AG10803 (cell line): ENCODE results near the gene S100A12.

Experiments used
- DNase-seq: peaks from one replicate; pipeline ENCODE4 v3.0.0; 2010; ENCODE audit warnings: low read depth
- H3K4me3 ChIP-seq: 2 replicates; pipeline ENCODE4 v1.5.1; 2011; ENCODE audit warnings: mild to moderate bottlenecking, low read length, control low read depth
- CTCF ChIP-seq: conservative IDR thresholded peaks from 2 replicates; pipeline ENCODE4 v1.5.1; 2011; ENCODE audit warnings: mild to moderate bottlenecking, low read length, control low read depth, inconsistent platforms

S100A12 gene

DNA sequence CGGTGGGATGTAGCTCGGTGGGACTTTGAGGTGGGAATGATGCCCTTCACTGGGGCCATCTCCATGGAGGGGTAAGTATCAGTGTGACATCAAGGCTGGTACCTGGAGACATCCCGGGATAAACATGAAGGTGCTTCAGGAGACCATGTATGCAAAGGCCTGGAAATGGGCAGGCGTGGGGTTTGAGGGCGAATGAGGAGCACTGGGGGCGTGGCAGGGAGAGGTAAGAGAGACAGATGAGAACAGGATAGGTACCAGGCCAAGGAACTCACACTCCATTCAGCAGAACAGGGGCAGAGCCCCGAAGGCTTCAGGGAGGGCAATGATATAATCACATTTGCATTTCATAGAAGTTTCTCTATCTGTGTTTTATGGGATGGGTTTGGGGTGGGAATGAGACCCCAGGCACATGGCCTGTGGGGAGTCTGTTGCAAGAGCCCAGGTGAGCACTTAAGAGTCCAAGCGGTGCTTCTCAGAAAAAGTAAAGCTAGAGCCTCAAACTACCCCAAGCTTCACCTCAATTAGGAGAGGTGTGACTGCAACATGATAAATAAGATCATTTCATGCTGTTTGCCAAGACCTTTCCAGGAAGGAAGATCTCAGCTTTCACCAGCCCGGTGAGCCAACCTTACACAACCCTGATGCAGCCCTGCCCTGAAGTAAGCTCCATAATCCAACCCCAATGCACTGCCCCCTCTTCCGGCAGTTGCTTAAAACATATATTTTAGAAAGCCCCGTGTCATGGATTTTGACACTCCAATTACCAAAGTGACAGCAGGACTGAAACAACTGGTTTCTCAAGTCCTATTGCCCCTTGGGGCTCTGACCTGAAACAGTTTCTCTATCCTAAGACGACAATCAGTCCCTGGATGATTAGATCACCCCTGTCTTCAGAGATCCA lies 10.4 kb downstream of the S100A12 start:
- no peak for DNase-seq

GRCh38 chr1:153364156-153364555 lies 11.3 kb downstream of the S100A12 start:
- no peak for TF ChIP-seq CTCF
- H3K4me3 ChIP-seq: no peak overlapping the region
- no peak for DNase-seq

More for the DNA sequence above, 10.4 kb downstream of the S100A12 start:
- no peak for TF ChIP-seq CTCF
- no peak overlapping the region for H3K4me3 ChIP-seq

DNA sequence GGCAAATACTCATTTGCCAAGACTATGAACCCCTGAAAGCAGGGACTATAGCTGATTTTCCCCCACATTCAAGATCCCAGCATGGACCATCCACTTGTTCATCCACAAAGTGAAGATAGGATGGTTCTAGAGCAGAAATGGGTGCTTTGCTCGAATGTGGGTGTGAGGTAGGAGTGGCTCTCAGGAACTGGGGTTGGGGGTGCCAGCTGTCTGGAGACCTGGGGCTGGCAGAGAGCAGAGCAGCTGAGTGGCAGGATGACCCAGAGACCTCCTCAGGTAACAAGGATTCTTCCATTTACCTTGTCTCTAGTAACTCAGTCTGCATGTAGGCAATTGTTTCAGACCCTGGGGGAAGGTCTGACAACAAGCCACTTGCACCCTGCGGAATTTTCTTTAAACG lies 11.8 kb downstream of the S100A12 start:
- no peak overlapping the region for H3K4me3 ChIP-seq
- no peak for TF ChIP-seq CTCF
- no peak for DNase-seq

DNA sequence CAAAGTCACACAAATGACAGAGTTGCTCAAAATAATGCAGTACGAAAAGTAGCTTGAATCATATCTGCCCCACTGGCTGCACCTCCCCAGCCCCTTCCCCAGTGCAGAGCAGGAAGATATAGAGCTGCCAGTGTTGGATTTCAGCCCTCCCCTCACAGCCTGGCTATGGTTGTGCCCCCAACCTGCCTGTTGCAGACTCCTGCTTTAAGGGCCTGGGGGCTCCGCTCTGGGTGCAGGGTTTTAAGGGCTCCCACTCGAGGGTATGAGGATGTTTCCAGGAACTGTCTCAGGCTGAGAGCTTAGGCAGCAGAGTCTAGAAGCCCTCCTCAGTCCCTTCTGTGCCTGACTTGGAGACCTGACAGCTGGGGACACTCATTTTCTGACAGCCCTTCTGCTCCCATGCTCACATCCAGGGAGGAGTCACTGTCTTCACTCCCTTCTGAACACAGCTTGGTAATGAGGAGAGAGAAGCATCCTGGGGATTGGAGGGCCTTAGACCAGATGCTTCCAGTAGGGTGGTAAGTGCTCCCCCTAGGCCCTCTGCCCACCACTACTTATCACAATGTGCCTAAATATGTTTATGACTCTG lies 13.1 kb downstream of the S100A12 start:
- DNase-seq: no peak

GRCh38 chr1:153361480-153362109 lies 13.8 kb downstream of the S100A12 start:
- no peak for TF ChIP-seq CTCF
- no peak for DNase-seq
- no peak overlapping the region for H3K4me3 ChIP-seq

More for the DNA sequence above, 13.1 kb downstream of the S100A12 start:
- TF ChIP-seq CTCF: no peak
- H3K4me3 ChIP-seq: no peak overlapping the region

DNA sequence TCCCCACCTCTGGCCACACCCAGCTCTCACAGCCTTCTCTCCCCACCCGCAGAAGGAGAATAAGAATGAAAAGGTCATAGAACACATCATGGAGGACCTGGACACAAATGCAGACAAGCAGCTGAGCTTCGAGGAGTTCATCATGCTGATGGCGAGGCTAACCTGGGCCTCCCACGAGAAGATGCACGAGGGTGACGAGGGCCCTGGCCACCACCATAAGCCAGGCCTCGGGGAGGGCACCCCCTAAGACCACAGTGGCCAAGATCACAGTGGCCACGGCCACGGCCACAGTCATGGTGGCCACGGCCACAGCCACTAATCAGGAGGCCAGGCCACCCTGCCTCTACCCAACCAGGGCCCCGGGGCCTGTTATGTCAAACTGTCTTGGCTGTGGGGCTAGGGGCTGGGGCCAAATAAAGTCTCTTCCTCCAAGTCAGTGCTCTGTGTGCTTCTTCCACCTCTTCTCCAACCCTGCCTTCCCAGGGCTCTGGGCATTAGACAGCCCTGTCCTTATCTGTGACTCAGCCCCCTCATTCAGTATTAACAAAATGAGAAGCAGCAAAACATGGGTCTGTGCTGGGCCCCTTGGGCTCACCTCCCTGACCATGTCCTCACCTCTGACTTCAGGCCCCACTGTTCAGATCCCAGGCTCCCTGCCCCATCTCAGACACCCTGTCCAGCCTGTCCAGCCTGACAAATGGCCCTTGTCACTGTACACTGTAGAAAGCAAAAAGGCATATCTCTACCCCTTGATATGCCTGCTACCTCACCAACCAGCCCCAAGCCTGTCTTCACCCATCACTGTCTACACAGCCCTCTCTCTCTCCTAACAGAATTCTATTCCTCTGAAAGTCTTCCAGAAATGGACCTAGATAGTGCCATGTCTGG lies 14.6 kb downstream of the S100A12 start:
- H3K4me3 ChIP-seq: no peak overlapping the region
- no peak for TF ChIP-seq CTCF

More for the DNA sequence above, 14.6 kb downstream of the S100A12 start:
- no peak for DNase-seq
